ENCODE measurements around the gene MRPS10. TPM values are rescaled to one million over a fixed set of nuclear protein-coding genes. Genes with fewer than 3 reads are reported as not detected.

The MRPS10 gene
- total and polyA plus RNA-seq, 2 experiments from 2014 or later = 65.1 to 79.8 TPM

DNA sequence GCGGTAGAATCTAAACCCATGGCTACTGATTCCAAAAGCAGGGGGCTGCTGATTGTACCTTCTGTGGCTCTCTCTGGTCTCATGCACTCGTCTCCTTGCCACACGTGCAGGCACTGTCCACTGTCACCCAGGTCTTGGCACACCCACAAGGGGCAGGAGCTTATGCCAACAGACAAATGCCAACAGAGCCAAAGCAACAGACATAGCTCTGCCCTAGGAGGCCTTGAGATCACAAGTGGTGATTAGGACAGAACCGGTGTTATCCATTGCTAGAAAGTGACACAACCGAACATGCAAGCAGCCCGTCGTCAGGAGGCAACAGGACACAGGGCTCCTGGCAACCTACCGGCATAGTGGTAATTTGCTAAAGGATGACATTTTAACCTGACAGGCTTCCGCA lies 36.8 kb upstream of the MRPS10 start:
- no peaks in the 10 kb centered on the region for H3K9me3 ChIP-seq (ENCODE audit: low read depth)
- H3K36me3 ChIP-seq (ENCODE audit: low read depth) = no peaks in the 10 kb centered on the region
- H3K27ac ChIP-seq = no peak overlapping the region
- no peaks in the 10 kb centered on the region for H3K9me2 ChIP-seq (ENCODE audit: insufficient read depth)
- no peaks in the 10 kb centered on the region for H4K20me1 ChIP-seq (ENCODE audit: insufficient read depth)
- no peak for DNase-seq
- H3K27me3 ChIP-seq (replicated peaks; ENCODE audit: insufficient read depth) = no peaks in the 10 kb centered on the region
- no peaks in the 10 kb centered on the region for H3K79me2 ChIP-seq (ENCODE audit: insufficient read depth)
- peaks cover 27% of the 10 kb centered on the region for H3K4me1 ChIP-seq (ENCODE audit: insufficient read depth)
- no peak overlapping the region for H3K9ac ChIP-seq
- peaks cover 18% of the 10 kb centered on the region for H3F3A ChIP-seq (ENCODE audit: insufficient read depth)
- WGBS, 2 experiments (ENCODE audit: low coverage in 1 of 2, low lambda C conversion rate in 2 of 2, missing lambda C conversion rate in 2 of 2) = 90 to 93% methylated on average over 9 of the region's 9 CpGs
- no peak overlapping the region for H2AFZ ChIP-seq
- no peak for TF ChIP-seq EZH2phosphoT487 (IDR thresholded peaks at IDR 0.05; ENCODE audit: insufficient read depth, low read depth)
- TF ChIP-seq EZH2 (IDR thresholded peaks at IDR 0.05; ENCODE audit: insufficient read depth, poor library complexity, severe bottlenecking) = no peak
- no peak overlapping the region for H3K4me3 ChIP-seq
- H3K4me2 ChIP-seq (ENCODE audit: unreplicated experiment) = no peak overlapping the region
- in situ Hi-C loops (cut with MboI) = loop anchor here (25.0 kb wide), 1 partner anchor 283 kb away; no protein-coding TSS in a partner anchor

DNA sequence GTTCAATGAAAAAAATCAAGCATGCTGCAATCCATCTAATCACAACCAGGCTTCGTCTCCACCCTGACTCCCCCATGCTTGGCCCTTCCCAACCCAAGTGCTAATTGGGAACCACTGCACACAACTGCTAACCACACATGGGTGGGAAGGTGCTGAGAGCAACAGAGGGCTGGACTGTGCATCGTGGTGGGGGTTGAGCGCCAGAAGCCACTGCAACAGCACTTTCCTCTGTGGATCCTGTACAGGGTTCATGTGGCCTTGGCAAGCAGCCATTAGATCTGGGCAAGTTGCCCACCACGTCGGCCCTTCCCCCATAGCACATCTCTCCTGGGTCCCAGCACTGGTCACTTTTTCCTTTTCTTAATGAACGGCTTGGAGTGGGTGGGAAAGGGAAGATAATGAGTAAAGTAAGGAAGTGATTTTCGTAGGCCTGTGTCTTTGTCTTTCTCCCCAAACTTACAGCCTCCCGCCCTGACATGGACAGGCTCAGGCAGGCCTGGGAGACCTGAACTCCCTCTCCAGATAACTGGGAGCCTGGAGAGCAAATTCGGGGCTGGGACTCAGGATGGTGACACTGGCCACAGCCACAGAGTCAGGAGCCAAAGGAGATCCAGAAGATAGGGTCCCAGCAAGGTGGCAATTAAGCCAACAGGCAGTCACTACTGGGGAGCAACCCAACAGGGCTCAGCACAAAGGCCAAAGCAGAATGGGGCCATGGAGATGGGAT lies 34.4 kb upstream of the MRPS10 start:
- Histone ChIP-seq H3K9me3 (ENCODE audit: low read depth) (no peaks in the 10 kb centered on the region), H3K79me2 (ENCODE audit: insufficient read depth) (no peaks in the 10 kb centered on the region), H3K36me3 (ENCODE audit: low read depth) (no peaks in the 10 kb centered on the region), H2AFZ (no peak overlapping the region), H3K27ac (peak overlapping the region; percentile 53), H3K4me2 (ENCODE audit: unreplicated experiment) (peak overlapping the region; percentile 29), H3F3A (ENCODE audit: insufficient read depth) (peaks cover 18% of the 10 kb centered on the region), H3K4me3 (no peak overlapping the region), H3K9ac (no peak overlapping the region), H4K20me1 (ENCODE audit: insufficient read depth) (no peaks in the 10 kb centered on the region), H3K9me2 (ENCODE audit: insufficient read depth) (no peaks in the 10 kb centered on the region), H3K4me1 (ENCODE audit: insufficient read depth) (peaks cover 27% of the 10 kb centered on the region), H3K27me3 (replicated peaks; ENCODE audit: insufficient read depth) (no peaks in the 10 kb centered on the region)
- in situ Hi-C loops (cut with MboI) = loop anchor here (25.0 kb wide), 1 partner anchor 285 kb away; no protein-coding TSS in a partner anchor
- TF ChIP-seq EZH2 (IDR thresholded peaks at IDR 0.05; ENCODE audit: insufficient read depth, poor library complexity, severe bottlenecking) (no peak), EZH2phosphoT487 (IDR thresholded peaks at IDR 0.05; ENCODE audit: insufficient read depth, low read depth) (no peak)
- 19 to 21% methylated on average over 9 of the region's 9 CpGs for WGBS, 2 experiments (ENCODE audit: low coverage in 1 of 2, low lambda C conversion rate in 2 of 2, missing lambda C conversion rate in 2 of 2)
- peak; percentile 58 for DNase-seq

DNA sequence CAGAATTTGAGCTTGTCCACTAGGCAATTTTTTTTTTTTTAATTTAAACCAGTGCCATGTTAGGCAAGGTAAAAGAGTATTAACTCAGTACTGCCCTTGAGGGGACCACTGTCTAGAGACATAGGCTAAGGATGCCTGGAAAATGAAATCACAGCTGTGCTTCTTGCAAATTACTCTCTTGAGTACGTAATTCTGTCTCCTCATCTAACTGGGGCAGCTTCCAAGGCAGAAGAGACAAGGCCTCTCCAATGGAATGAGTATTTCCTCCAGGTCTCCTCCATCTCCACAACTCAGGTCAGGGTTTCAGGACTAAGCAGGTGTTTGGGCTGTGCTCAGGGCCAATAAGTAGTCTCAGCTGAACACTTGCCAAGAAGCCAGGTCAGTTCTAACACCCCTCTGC lies 33.8 kb upstream of the MRPS10 start:
- Histone ChIP-seq H3K9me3 (ENCODE audit: low read depth) (no peaks in the 10 kb centered on the region), H3K4me1 (ENCODE audit: insufficient read depth) (peaks cover 27% of the 10 kb centered on the region), H3K9me2 (ENCODE audit: insufficient read depth) (no peaks in the 10 kb centered on the region), H3K27me3 (replicated peaks; ENCODE audit: insufficient read depth) (no peaks in the 10 kb centered on the region), H3F3A (ENCODE audit: insufficient read depth) (peaks cover 18% of the 10 kb centered on the region), H3K27ac (peak overlapping the region; percentile 53), H4K20me1 (ENCODE audit: insufficient read depth) (no peaks in the 10 kb centered on the region), H3K4me2 (ENCODE audit: unreplicated experiment) (peak overlapping the region; percentile 29), H2AFZ (no peak overlapping the region), H3K36me3 (ENCODE audit: low read depth) (no peaks in the 10 kb centered on the region), H3K4me3 (no peak overlapping the region), H3K79me2 (ENCODE audit: insufficient read depth) (no peaks in the 10 kb centered on the region), H3K9ac (no peak overlapping the region)
- WGBS, 2 experiments (ENCODE audit: low coverage in 1 of 2, low lambda C conversion rate in 2 of 2, missing lambda C conversion rate in 2 of 2) = 44 to 47% methylated on average over 1 of the region's 1 CpG
- in situ Hi-C loops (cut with MboI) = loop anchor here (25.0 kb wide), 1 partner anchor 286 kb away; no protein-coding TSS in a partner anchor
- TF ChIP-seq EZH2phosphoT487 (IDR thresholded peaks at IDR 0.05; ENCODE audit: insufficient read depth, low read depth) (no peak), EZH2 (IDR thresholded peaks at IDR 0.05; ENCODE audit: insufficient read depth, poor library complexity, severe bottlenecking) (no peak)
- DNase-seq = peak; percentile 81

DNA sequence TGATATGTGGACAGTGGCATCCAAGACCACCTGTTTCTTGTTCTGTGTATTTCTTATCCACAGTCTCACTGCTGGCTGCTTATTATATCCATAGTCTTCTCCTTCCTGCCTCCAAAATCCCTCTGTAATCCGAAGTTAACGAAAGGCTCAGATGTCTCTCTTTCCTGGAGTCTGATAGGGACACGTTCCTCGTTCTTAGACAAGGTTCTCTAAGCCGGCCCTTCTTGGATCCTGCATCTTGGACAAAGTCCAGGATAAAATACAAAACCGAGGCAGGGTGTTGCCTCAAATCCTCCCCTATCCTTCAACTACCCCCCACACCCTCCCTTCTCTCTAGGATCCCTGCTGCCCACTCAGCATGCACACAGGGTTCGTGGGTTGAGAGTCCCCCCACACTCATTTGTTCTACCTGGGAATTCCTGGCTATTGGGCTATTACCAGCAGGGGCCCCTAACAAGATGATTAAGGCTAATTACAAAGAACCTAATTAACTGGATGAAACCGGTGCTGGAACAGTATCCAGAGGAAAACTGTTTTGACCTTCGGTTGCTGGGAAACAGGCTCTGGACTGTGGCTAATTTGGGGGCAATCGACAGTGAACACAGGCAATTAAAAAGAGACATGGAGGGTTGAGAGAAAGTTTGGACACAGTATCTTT lies 32.7 kb upstream of the MRPS10 start:
- Histone ChIP-seq H3K4me2 (ENCODE audit: unreplicated experiment) (no peak overlapping the region), H3K9ac (no peak overlapping the region), H3K4me1 (ENCODE audit: insufficient read depth) (peaks cover 24% of the 10 kb centered on the region), H3K36me3 (ENCODE audit: low read depth) (no peaks in the 10 kb centered on the region), H3K27me3 (replicated peaks; ENCODE audit: insufficient read depth) (no peaks in the 10 kb centered on the region), H3F3A (ENCODE audit: insufficient read depth) (peaks cover 17% of the 10 kb centered on the region), H3K79me2 (ENCODE audit: insufficient read depth) (no peaks in the 10 kb centered on the region), H2AFZ (no peak overlapping the region), H3K9me2 (ENCODE audit: insufficient read depth) (no peaks in the 10 kb centered on the region), H4K20me1 (ENCODE audit: insufficient read depth) (no peaks in the 10 kb centered on the region), H3K27ac (no peak overlapping the region), H3K9me3 (ENCODE audit: low read depth) (no peaks in the 10 kb centered on the region), H3K4me3 (no peak overlapping the region)
- no peak for TF ChIP-seq EZH2 (IDR thresholded peaks at IDR 0.05; ENCODE audit: insufficient read depth, poor library complexity, severe bottlenecking)
- TF ChIP-seq EZH2phosphoT487 (IDR thresholded peaks at IDR 0.05; ENCODE audit: insufficient read depth, low read depth) = no peak
- DNase-seq = no peak
- in situ Hi-C loops (cut with MboI) = loop anchor here (25.0 kb wide), 1 partner anchor 287 kb away; no protein-coding TSS in a partner anchor
- 66 to 71% methylated on average over 10 of the region's 10 CpGs for WGBS, 2 experiments (ENCODE audit: low coverage in 1 of 2, low lambda C conversion rate in 2 of 2, missing lambda C conversion rate in 2 of 2)
